OCI-LY3 (cell line): Measurements from ENCODE around the gene KCNJ12.

ENCODE experiments used
- H2AFZ ChIP-seq: fragments of 200-600, 300-600 bp; shearing (Covaris generic); 2 replicates; pipeline ENCODE4 v1.6.0; 2014; ENCODE audit warnings: antibody characterized with exemption, low read depth, low read length
- H3K27ac ChIP-seq: fragments of 200-600, 300-600 bp; sonication (generic); 2 replicates; pipeline ENCODE4 v1.5.1; 2014; ENCODE audit warnings: mild to moderate bottlenecking, low read length, moderate library complexity, mixed read lengths
- H3K27me3 ChIP-seq: fragments of 200-600, 300-600 bp; sonication (generic); 2 replicates; pipeline ENCODE4 v1.6.1; 2014; ENCODE audit warnings: low read depth, low read length, mixed read lengths
- H3K36me3 ChIP-seq: fragments of 200-600, 300-600 bp; sonication (generic); replicated peaks from 2 replicates; pipeline ENCODE3; 2014; ENCODE audit warnings: low read depth, low read length, mixed read lengths
- H3K4me1 ChIP-seq: fragments of 300-600, 200-600 bp; sonication (generic); 2 replicates; pipeline ENCODE4 v1.6.1; 2014; ENCODE audit warnings: low read length, mixed read lengths
- H3K4me2 ChIP-seq: fragments of 200-600, 300-600 bp; sonication (generic); 2 replicates; pipeline ENCODE4 v1.6.1; 2014; ENCODE audit warnings: low read length, mixed read lengths
- H3K4me3 ChIP-seq: fragments of 300-600, 200-600 bp; sonication (generic); 2 replicates; pipeline ENCODE4 v1.5.1; 2014; ENCODE audit warnings: antibody characterized with exemption, mild to moderate bottlenecking, low read length, moderate library complexity
- H3K79me2 ChIP-seq: fragments of 300-600, 200-600 bp; shearing (Covaris generic); 2 replicates; pipeline ENCODE4 v1.6.1; 2014; ENCODE audit warnings: mild to moderate bottlenecking, low read length, mixed read lengths
- H3K9ac ChIP-seq: fragments of 300-600, 200-600 bp; shearing (Covaris generic); 2 replicates; pipeline ENCODE4 v1.6.0; 2014; ENCODE audit warnings: mild to moderate bottlenecking, low read length, moderate library complexity
- H3K9me3 ChIP-seq: fragments of 200-600, 300-600 bp; shearing (Covaris generic); 2 replicates; pipeline ENCODE4 v1.6.1; 2014; ENCODE audit warnings: low read length, mixed read lengths; ENCODE audit not compliant: insufficient read depth
- H4K20me1 ChIP-seq: fragments of 200-600, 300-600 bp; sonication (generic); 2 replicates; pipeline ENCODE4 v1.6.1; 2016; ENCODE audit warnings: low read length, mixed read lengths; ENCODE audit not compliant: insufficient read depth
- CTCF ChIP-seq: fragments of 200-600, 300-600 bp; sonication (generic); IDR thresholded peaks from 2 replicates; pipeline ENCODE4 v1.5.1; 2014; ENCODE audit warnings: antibody characterized with exemption, low read length, low read depth
- EZH2phosphoT487 ChIP-seq: fragments of 200-600 bp; shearing (Covaris generic); IDR thresholded peaks from 2 replicates; pipeline ENCODE4 v1.6.1; 2018; ENCODE audit warnings: antibody characterized with exemption, mixed run types, low read depth

KCNJ12 gene

DNA sequence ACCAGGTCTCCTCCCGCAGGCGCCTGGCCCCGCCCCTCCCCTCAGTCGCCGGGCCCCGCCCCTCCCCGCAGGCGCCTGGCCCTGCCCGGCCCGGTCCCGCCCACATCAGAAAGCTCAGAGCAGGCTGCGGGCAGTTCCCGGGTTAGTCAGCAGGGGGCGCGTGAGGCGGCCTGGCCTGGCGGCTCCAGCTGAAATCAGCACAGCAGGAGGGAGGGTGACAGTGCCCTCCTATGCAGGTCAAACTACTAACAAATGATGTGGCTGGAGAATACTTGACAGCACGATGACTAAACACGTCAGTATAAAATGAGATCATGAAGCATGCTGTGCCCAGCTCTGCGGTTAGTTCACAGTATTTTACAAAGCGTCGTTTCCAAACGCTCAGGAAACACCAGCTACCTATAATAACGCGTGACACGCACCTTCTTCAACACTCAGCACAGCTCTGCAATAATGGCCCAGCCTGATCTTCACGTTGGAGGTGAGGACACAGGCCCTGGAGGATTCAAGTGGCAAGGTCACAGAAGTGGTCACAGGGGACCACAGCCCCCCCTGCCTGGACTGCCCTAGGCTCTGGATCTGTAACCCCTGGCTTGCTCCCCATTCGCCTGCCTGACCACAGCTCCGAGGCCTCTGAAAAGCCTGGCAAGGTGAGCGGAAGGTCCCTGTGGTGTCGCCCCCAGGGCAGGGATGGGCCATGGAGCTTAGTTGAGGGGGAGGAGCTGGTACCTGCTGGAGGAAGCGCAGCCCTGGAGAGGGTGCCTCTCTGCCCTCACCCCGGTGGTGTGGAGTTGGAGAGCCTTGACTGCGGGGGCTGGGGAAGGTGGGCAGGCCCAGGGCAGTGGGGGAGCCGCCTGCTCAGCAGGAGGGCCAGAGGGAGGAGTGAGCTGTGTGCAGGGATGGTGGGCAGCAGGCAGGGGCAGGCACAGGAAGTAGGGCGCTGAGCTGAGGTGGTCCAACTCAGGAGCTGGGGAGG, 81.2 kb downstream of the KCNJ12 start:
- Histone ChIP-seq H4K20me1 (no peaks in the 10 kb centered on the region), H3K9me3 (no peaks in the 10 kb centered on the region), H3K9ac (no peak overlapping the region), H3K27me3 (no peaks in the 10 kb centered on the region), H3K4me2 (no peak overlapping the region), H2AFZ (no peak overlapping the region), H3K27ac (no peak overlapping the region), H3K4me1 (no peaks in the 10 kb centered on the region), H3K36me3 (no peaks in the 10 kb centered on the region), H3K4me3 (no peak overlapping the region), H3K79me2 (no peaks in the 10 kb centered on the region)
- TF ChIP-seq CTCF (peak; percentile 40), EZH2phosphoT487 (no peak)

DNA sequence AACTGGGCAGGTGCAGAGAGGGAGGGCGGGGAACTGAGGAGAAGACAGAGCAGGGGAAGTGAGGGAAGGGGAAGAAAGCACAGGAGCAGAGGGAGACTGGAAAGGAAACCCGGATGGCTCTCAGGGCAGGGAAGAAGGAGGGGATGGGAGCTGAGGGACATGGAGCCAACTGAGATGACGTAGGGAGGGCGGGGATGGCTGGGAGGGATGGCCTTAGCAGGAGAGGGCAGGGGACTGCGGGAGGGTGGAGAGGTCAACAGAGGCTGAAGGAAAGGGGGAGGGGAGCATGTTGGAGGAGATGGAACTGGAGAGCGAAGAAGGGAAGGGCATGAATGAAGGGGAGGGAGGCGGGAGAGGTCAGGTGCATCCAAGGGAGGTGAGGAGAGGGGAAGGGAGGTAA, 81.9 kb downstream of the KCNJ12 start:
- H3K27me3 ChIP-seq: no peaks in the 10 kb centered on the region
- no peak overlapping the region for H3K4me3 ChIP-seq
- no peaks in the 10 kb centered on the region for H3K9me3 ChIP-seq
- H4K20me1 ChIP-seq: no peaks in the 10 kb centered on the region
- H3K27ac ChIP-seq: no peak overlapping the region
- no peaks in the 10 kb centered on the region for H3K79me2 ChIP-seq
- H3K4me2 ChIP-seq: no peak overlapping the region
- H3K36me3 ChIP-seq: no peaks in the 10 kb centered on the region
- H2AFZ ChIP-seq: no peak overlapping the region
- no peak overlapping the region for H3K9ac ChIP-seq
- H3K4me1 ChIP-seq: no peaks in the 10 kb centered on the region
- TF ChIP-seq CTCF: no peak
- no peak for TF ChIP-seq EZH2phosphoT487

DNA sequence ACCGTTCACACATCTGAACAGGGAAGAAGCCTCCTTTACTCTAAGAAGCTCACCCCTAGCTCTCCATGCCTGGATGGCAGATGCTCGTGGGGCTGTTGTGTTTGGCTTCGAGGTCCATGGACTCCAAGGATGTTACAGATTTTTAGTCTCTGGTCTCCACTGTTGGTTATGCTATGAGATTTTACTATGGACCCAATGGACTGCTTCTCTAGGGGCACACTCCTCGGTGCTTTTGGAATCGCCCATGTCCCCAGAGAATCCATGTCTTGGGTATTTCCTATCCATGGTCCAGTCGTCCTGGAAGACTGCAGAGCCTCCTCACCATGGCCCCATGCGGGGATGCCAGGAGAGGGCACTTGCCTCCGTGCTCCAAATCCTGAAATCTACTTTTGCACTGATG, 83.4 kb downstream of the KCNJ12 start:
- Histone ChIP-seq H3K27me3 (no peaks in the 10 kb centered on the region), H3K4me3 (no peak overlapping the region), H4K20me1 (no peaks in the 10 kb centered on the region), H3K27ac (no peak overlapping the region), H3K79me2 (no peaks in the 10 kb centered on the region), H3K9me3 (no peaks in the 10 kb centered on the region), H3K36me3 (no peaks in the 10 kb centered on the region), H2AFZ (no peak overlapping the region), H3K4me1 (no peaks in the 10 kb centered on the region), H3K4me2 (no peak overlapping the region), H3K9ac (no peak overlapping the region)
- TF ChIP-seq EZH2phosphoT487 (no peak), CTCF (no peak)

GRCh38 chr17:21460358-21460757, 84.2 kb downstream of the KCNJ12 start:
- no peak overlapping the region for H3K4me3 ChIP-seq
- H3K9ac ChIP-seq: no peak overlapping the region
- H3K9me3 ChIP-seq: no peaks in the 10 kb centered on the region
- H4K20me1 ChIP-seq: no peaks in the 10 kb centered on the region
- H3K4me2 ChIP-seq: no peak overlapping the region
- H3K27me3 ChIP-seq: no peaks in the 10 kb centered on the region
- no peak overlapping the region for H2AFZ ChIP-seq
- no peaks in the 10 kb centered on the region for H3K4me1 ChIP-seq
- H3K27ac ChIP-seq: no peak overlapping the region
- no peak for TF ChIP-seq CTCF
- TF ChIP-seq EZH2phosphoT487: no peak
- no peaks in the 10 kb centered on the region for H3K36me3 ChIP-seq
- no peaks in the 10 kb centered on the region for H3K79me2 ChIP-seq
